Posterior vena cava (tissue), 2 donors: ENCODE measurements around the gene NOBOX. TPM values are rescaled to one million over a fixed set of nuclear protein-coding genes. Genes with fewer than 3 reads are reported as not detected.
"Not testable (repeated sequence)": the region's sequence is repeated elsewhere in the genome, so short reads cannot be mapped to it uniquely, and the experiment has no call there.

ENCODE experiments used
- DNase-seq: peaks from one replicate; pipeline ENCODE4 v3.0.0-alpha.2; 2020; ENCODE audit warnings: low spot score
- intact Hi-C, 2 donors: fragments of 100-400 bp; cut with DNase I; formaldehyde crosslinking; loops; one replicate each; pipeline versions ENCODE4 v1.14.1 to v1.14.2; 2022 to 2023
- total RNA-seq, 2 donors: library from RNA; stranded (reverse); fragmentation: NEBNext Ultra II Directional; extraction: Animal tissue kit (Norgen Biotek cat#: 25700); gene quantifications; one replicate each; pipeline ENCODE4 v1.2.1, GENCODE V29; 2021
- donor health status: DM: yes; HTN: yes; CAD: no.
- donor health status: DM: yes; HTN: yes; CAD: no.

Gene NOBOX
- total RNA-seq, 2 donors from 2014 or later: not detected

DNA sequence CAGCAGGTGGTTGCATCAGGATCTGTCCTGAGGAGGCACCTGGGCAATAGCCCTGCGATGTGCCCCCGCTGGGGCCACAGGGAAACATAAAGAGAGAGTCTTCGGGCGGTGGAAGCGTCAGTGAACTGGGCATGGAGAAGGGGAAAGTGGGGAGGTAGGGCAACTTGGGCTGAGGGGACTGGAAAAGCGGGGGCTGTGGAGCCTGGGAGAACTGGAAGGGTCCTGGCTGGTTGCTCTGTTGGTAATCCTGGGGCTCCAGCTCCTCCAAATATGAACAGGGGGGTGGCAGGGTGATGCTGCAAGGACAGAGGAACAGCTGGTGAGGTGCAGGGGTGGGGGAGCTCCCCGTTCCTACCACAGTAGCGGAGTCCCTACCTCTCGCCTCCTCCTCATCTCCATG is 5.2 kb downstream of the NOBOX start:
- intact Hi-C loops: no loop called here
- DNase-seq: no peak

GRCh38 chr7:144397086-144397485 is 6.4 kb downstream of the NOBOX start:
- DNase-seq: peak; percentile 61
- intact Hi-C loops: no loop called here

GRCh38 chr7:144391823-144392255 is 11.7 kb downstream of the NOBOX start:
- intact Hi-C loops: no loop called here
- DNase-seq: no peak

DNA sequence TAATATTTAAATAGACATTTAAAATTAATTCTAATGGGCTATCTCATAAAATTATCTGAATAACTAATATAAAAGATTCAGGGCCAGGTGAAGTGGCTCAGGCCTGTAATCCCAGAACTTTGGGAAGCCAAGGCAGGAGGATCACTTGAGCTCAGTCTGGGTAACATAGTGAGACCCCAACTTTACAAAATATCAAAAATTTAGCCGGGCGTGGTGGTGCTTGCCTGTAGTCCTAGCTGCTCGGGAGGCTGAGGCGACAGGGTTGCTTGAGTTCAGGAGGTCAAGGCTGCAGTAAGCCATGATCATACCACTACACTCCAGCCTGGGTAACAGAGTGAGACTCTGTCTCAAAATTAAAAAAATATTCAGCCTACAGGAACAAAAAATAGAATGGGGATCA is 12.5 kb downstream of the NOBOX start:
- intact Hi-C loops: no loop called here
- no peak for DNase-seq

DNA sequence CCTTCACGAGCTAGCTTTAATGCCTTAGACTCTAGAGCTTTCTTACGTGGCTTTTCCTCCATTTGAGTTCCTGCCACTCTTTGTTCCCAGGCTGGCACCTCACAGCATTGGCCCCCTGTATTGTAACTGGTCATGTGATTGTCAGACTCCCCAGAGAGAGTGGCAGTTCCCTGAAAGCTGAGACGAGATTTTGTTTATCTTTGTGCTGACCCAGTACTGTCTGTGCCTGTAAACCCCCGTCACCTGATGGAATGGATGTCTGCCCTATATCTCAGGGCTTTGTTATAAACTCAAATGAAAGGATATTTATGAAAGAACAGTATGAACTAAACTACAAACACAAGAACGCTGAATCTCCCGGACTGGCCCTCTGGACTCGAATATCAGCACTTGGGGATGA is 13.0 kb downstream of the NOBOX start:
- no peak for DNase-seq
- intact Hi-C loops: no loop called here

- intact Hi-C loops: no loop called here
- DNase-seq: no peak
Observed at GRCh38 chr7:144388950-144389349, 14.5 kb downstream of the NOBOX start.

DNA sequence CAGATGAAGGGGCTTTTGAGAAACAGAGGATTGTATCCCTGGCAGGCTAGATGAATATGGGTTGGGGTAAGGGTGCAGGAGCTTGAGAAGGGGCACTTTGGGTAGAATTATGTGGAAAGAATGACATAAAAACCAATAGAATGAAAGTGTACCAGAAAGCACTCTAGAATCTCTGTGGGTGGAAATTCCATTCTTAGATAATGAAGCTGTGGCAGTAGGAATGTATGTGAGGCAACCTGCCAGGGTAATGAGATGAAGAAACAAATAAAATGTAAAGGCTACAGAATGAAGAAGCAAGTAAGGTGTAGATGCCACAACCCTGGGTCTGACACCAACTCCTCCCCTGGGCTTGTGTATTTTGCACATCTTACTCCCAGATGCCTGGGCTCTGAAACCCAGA is 16.8 kb downstream of the NOBOX start:
- DNase-seq: no peak
- intact Hi-C loops: no loop called here

GRCh38 chr7:144384555-144385245 is 18.8 kb downstream of the NOBOX start:
- intact Hi-C loops: no loop called here
- DNase-seq: no peak

DNA sequence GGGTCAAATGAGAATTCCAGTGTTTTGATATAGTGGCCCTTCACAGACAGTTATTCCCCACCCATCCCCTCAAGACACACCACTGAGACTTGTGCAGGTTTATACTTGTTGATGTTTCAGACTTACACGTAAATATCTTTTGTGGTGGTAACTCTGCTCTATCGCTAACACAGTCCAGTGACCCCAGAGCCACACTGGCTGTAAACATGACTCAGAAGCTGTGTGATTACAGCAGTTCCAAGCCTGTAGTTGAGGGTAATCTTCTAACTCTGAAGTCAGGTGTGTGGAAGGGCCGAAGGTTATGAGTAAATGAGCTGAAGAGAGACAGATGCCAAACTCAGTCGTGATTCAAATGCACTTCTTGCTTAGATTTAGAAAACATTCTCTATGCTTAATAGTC is 19.4 kb downstream of the NOBOX start:
- no peak for DNase-seq
- intact Hi-C loops: no loop called here

DNA sequence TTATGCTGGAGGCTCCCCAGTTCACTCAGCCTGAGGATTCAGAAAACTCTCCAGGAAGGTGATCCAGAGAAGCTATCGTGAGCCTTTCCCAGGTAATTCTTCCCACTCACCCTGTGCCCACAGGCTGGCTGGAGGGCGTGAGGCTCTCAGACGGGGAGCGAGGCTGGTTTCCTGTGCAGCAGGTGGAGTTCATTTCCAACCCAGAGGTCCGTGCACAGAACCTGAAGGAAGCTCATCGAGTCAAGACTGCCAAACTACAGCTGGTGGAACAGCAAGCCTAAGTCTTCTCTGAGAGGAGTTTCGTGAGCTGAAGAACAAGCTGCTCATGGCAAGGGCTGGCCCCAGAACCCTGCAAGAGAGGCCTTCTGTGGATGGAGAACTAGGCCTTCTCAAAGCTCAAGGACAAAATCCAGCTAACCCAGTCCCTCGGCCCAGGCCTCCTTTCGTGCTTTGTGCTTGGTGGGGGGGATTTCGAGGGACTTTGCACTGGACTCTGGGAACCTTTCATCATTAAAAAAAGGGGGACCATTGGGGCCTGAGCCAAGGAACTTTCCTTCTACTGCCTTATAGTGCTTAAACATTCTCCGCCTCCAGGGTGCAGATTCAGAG is 23.6 kb downstream of the NOBOX start:
- intact Hi-C loops: no loop called here
- DNase-seq: peak; percentile 53

GRCh38 chr7:144378651-144379050 is 24.8 kb downstream of the NOBOX start:
- intact Hi-C loops: no loop called here
- no peak for DNase-seq

- intact Hi-C loops, DNase-seq: not testable (repeated sequence)
Observed at GRCh38 chr7:144369221-144369620, 34.3 kb downstream of the NOBOX start.

DNA sequence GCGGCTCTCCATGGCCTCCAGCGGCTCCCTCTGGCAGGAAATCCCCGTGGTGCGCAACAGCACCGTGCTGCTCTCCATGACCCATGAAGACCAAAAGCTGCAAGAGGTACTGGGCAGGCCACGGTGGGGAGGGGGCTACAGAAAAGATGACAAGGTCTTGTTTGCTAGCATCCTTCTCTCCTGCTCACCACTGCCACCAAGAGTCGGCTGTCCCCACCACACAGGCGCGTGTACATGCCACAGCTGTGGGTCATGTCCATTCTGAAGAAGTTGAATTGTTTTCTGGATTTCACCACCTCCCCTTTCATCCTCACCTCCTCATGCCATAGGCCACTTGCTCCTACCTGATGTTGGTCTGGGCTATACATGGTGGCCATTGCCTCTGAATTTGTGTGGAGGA is 36.2 kb downstream of the NOBOX start:
- DNase-seq, intact Hi-C loops: not testable (repeated sequence)

DNA sequence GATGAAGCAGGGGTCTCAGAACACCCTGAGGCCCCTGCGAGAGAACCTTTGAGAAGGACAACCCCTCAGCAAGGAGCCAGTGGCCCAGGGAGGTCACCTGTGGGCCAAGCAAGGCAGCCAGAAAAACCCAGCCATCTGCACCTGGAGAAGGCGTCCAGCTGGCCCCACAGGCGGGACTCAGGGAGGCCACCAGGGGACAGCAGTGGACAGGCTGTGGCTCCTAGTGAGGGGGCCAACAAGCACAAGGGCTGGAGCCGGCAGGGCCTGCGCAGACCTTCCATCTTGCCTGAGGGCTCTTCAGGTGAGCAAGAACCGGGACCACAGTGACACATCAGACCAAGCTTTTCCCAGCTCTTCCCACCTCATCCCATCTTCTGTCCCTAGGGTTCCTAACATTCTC is 38.0 kb downstream of the NOBOX start:
- intact Hi-C loops, DNase-seq: not testable (repeated sequence)

- DNase-seq, intact Hi-C loops: not testable (repeated sequence)
Observed at GRCh38 chr7:144362061-144362460, 41.4 kb downstream of the NOBOX start.

GRCh38 chr7:144356860-144357259 is 46.6 kb downstream of the NOBOX start:
- intact Hi-C loops, DNase-seq: not testable (repeated sequence)

GRCh38 chr7:144356185-144356584 is 47.3 kb downstream of the NOBOX start:
- DNase-seq, intact Hi-C loops: not testable (repeated sequence)

DNA sequence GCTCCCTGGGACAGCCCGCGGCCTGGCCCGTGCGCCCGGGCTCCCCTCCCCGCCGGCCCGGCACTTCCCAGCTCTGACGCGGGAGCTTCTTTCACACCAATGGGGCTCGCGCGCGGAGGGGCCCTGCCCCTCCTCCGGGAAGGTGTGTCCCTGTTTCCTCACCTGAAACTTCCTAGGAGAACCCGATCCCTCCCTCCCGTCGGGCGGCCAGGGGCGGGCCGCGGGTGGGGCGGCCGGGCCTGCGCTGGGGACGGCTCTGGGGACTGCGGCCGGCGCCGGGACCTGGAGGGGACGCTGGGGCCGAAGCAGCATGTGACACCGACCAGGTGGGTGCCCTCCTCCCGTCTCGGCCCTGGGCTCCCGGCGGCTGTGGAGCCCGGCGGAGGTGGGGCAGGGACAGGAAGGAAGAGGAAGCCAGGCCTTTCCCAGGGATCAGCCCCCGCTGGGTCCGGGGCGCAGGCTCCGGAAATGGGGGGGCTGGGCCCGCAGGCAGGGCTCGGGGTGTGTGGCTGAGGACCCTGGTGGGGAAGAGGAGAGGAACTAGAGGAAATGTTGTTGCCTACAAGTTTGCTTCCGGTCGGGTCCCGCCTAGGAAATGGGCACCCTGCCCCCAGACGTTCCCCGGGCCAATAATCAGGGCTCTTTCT is 48.2 kb downstream of the NOBOX start, which contains the start of gene ARHGEF5:
Gene ARHGEF5 (plus strand): TSS at position 227 of the 647 bp plus-strand sequence. CDS start 7,268 bp downstream, outside the sequence.
- DNase-seq, intact Hi-C loops: not testable (repeated sequence)

DNA sequence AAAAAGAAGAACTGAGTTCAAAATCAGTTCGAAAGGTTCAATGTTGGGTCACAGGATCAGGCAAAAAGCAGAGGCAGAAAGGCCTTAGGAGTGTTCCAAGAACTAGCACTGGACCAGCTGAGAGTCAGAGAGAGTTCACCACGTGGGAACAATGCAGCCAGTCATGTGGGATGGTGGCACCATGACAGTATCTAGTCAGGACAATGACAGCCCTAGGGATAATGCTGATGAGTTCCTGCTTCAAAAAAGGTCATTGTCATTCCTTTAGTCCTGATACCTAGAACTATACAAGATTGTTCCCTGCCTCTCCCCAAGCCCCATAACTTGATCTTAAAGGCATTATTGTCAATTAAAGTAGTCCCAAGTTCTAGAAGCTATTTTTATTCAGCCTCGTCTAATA is 51.8 kb downstream of the NOBOX start:
- intact Hi-C loops, DNase-seq: not testable (repeated sequence)

DNA sequence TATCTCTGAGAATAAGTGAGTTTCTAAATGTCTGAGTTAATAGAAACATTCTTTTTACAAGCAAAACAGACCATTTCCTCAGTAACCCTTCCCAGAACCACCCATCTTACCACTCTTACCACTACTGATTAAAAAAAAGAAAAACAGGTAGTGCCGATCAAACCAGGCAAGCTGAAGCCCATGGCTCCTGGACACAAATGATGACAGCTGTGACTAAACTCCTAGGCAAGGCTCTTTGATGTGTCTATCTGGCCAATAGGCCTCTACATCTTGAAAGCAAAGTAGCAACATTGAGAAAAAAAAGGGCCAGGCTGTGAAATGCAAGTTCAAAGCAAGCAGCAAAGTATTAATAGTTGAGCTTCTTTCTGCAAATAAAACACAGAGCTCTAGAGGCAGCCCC is 54.9 kb downstream of the NOBOX start:
- DNase-seq, intact Hi-C loops: not testable (repeated sequence)
